Transverse colon (tissue), 4 donors: Measurements from ENCODE around the gene FIGLA.

Experiments used
- CTCF ChIP-seq, 5 experiments: fragments of 200-600 bp in 3 of 5; fragments of 450-650 bp in 2 of 5; sonication (generic) in 3 of 5; IDR thresholded peaks; 1 replicate in 2 of 5; 2 replicates in 3 of 5; pipeline ENCODE4 v1.5.1; 2016 to 2017; ENCODE audit warnings: antibody characterized with exemption in 5 of 5, inconsistent platforms in 3 of 5, mild to moderate bottlenecking in 2 of 5, moderate library complexity in 1 of 5
- POLR2AphosphoS5 ChIP-seq, 3 donors: sonication (generic); formaldehyde crosslinking; IDR thresholded peaks; one replicate each; pipeline ENCODE4 v1.6.1; 2016; ENCODE audit warnings: antibody characterized with exemption in 3 of 3

GRCh38 chr2:70784320-70784719 lies 6.1 kb downstream of the FIGLA start:
- TF ChIP-seq CTCF (IDR thresholded peaks at IDR 0.05) = no peak
- no peak for TF ChIP-seq POLR2AphosphoS5 (IDR thresholded peaks at IDR 0.05)
